ENCODE results near the gene GADD45G.

GADD45G gene

GRCh38 chr9:89577363-89577762 lies 27.4 kb upstream of the GADD45G start:
- in situ Hi-C loops (cut with HindIII; ENCODE audit: low pct_unique_long_range_greater_than_20kb, low sequenced_read_pairs) = no loop called here
- DNase-seq (ENCODE audit: low read depth in 1 of 2, low spot score in 1 of 2) = no peak
- no peak for TF ChIP-seq JUND (IDR thresholded peaks at IDR 0.05; ENCODE audit: low read depth)

- no peak for TF ChIP-seq JUND (IDR thresholded peaks at IDR 0.05; ENCODE audit: low read depth)
- in situ Hi-C loops (cut with HindIII; ENCODE audit: low pct_unique_long_range_greater_than_20kb, low sequenced_read_pairs) = no loop called here
Observed at GRCh38 chr9:89579741-89580385, 24.9 kb upstream of the GADD45G start.

DNA sequence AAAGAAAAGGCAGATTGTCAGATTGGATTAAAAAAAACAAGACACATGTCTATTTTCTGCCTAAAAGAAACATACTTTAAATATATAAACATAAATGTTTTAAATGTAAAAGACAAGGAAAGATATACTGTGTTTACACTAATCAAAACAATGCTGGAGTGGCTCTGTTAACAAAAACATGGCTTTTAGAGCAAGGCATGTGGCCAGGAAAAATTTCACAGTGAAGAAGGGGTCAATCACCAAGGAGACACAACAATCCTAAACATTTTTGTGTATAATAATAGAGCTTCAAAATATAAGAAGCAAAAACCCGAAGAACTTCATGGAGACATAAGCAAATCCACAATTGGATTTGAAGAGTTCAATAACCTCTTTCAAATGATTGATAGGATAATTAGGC lies 18.5 kb upstream of the GADD45G start:
- no peak for DNase-seq (ENCODE audit: low read depth in 1 of 2, low spot score in 1 of 2)
- in situ Hi-C loops (cut with HindIII; ENCODE audit: low pct_unique_long_range_greater_than_20kb, low sequenced_read_pairs) = no loop called here
- TF ChIP-seq JUND (IDR thresholded peaks at IDR 0.05; ENCODE audit: low read depth) = no peak

More at GRCh38 chr9:89579741-89580385, 24.9 kb upstream of the GADD45G start:
- no peak for DNase-seq (ENCODE audit: low read depth in 1 of 2, low spot score in 1 of 2)

DNA sequence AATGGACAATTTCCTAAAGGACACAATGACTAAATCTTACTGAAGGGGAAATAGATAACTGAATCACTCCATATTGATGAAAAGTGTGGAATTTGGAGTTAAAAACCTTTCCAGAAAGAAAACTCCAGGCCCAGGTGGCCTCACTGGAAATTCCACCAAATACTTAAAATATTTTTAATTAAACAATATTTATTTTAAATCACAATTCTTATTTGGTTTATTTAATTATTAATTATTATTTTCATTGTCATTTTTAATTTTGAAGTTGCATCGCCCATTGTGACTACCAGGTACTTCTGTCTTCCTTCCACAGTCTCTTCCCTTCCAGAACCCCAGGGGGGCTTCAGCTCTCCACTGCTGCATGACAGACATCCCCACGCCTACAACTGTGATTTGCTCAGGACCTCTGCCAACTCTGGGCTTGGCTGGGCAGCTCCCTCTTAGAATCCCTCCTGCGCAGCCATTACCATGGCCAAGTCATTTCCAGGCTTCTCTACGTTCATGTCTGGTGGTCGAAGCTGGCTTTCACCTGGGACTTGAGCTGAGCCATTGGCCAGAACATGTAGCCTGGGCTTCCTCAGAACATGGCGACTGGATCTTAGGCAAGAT lies 16.4 kb upstream of the GADD45G start:
- no peak for DNase-seq (ENCODE audit: low read depth in 1 of 2, low spot score in 1 of 2)
- in situ Hi-C loops (cut with HindIII; ENCODE audit: low pct_unique_long_range_greater_than_20kb, low sequenced_read_pairs) = no loop called here
- TF ChIP-seq JUND (IDR thresholded peaks at IDR 0.05; ENCODE audit: low read depth) = no peak

DNA sequence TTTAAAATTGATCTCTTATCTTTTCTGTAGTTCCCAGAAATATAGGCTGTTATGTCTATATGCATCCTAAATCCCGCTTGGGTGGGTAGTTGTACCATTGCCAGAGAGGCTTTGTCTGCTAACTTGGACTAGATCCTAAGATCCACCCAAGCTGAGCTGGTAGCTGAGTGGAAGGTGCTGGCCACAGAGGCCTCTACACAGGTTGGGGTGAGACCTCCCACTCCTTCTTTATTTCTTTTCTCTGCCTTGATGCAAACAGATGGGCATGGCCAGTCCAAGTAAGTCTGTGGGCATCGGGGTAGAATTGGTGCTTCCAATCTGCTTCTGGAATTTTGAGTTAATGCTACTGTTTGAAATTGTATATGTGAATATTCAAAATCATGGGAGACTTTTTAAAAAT lies 14.4 kb upstream of the GADD45G start:
- no peak for TF ChIP-seq JUND (IDR thresholded peaks at IDR 0.05; ENCODE audit: low read depth)
- in situ Hi-C loops (cut with HindIII; ENCODE audit: low pct_unique_long_range_greater_than_20kb, low sequenced_read_pairs) = no loop called here
- no peak for DNase-seq (ENCODE audit: low read depth in 1 of 2, low spot score in 1 of 2)

GRCh38 chr9:89591274-89592212 lies 13.3 kb upstream of the GADD45G start:
- TF ChIP-seq JUND (IDR thresholded peaks at IDR 0.05; ENCODE audit: low read depth) = no peak
- in situ Hi-C loops (cut with HindIII; ENCODE audit: low pct_unique_long_range_greater_than_20kb, low sequenced_read_pairs) = no loop called here
- DNase-seq (ENCODE audit: low read depth in 1 of 2, low spot score in 1 of 2) = no peak

- TF ChIP-seq JUND (IDR thresholded peaks at IDR 0.05; ENCODE audit: low read depth) = no peak
Observed at GRCh38 chr9:89592213-89592815, 12.5 kb upstream of the GADD45G start.

GRCh38 chr9:89592963-89593726 lies 11.7 kb upstream of the GADD45G start:
- no peak for TF ChIP-seq JUND (IDR thresholded peaks at IDR 0.05; ENCODE audit: low read depth)
- in situ Hi-C loops (cut with HindIII; ENCODE audit: low pct_unique_long_range_greater_than_20kb, low sequenced_read_pairs) = no loop called here
- peak; percentile 48 to 96 for DNase-seq (ENCODE audit: low read depth in 1 of 2, low spot score in 1 of 2)

More at GRCh38 chr9:89592213-89592815, 12.5 kb upstream of the GADD45G start:
- DNase-seq (ENCODE audit: low read depth in 1 of 2, low spot score in 1 of 2) = no peak
- in situ Hi-C loops (cut with HindIII; ENCODE audit: low pct_unique_long_range_greater_than_20kb, low sequenced_read_pairs) = no loop called here

DNA sequence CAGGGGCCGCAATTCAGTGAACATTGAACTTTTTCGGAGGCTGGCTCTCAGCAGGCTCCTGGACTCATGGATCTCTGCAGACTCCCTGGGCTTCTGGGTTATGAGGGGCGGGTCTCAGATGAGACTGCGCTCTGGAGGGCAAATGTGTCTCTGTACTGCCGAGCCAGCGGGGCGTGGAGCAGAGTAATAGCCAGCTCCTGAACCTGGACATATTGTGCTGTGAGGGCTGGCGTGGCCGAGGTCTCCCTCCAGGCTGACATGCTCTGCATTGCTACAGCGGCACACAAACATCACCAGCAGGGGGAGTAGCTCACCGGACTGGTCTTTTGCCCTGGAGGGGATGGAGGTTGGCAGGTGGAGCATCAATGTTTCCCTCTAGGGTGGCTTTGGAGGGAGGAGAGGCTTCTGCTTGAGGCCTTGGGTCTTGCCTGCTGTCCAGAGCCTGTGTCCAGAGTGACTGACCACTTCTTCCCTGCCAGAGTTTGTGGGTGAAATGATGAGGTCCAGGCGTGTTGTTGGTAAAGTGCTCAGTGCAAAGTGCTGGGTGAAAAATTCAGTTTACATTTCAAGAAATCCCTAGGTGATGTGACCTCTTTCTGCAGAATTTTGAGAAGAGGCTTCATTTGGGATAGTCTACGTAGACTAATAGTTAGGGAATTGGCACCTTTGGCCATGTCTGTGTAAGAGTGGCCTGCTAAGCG lies 10.9 kb upstream of the GADD45G start:
- in situ Hi-C loops (cut with HindIII; ENCODE audit: low pct_unique_long_range_greater_than_20kb, low sequenced_read_pairs) = no loop called here
- peak; percentile 45 to 86 for DNase-seq (ENCODE audit: low read depth in 1 of 2, low spot score in 1 of 2)
- TF ChIP-seq JUND (IDR thresholded peaks at IDR 0.05; ENCODE audit: low read depth) = no peak

GRCh38 chr9:89594811-89595550 lies 9.8 kb upstream of the GADD45G start:
- no peak for TF ChIP-seq JUND (IDR thresholded peaks at IDR 0.05; ENCODE audit: low read depth)
- no peak for DNase-seq (ENCODE audit: low read depth in 1 of 2, low spot score in 1 of 2)
- in situ Hi-C loops (cut with HindIII; ENCODE audit: low pct_unique_long_range_greater_than_20kb, low sequenced_read_pairs) = no loop called here

DNA sequence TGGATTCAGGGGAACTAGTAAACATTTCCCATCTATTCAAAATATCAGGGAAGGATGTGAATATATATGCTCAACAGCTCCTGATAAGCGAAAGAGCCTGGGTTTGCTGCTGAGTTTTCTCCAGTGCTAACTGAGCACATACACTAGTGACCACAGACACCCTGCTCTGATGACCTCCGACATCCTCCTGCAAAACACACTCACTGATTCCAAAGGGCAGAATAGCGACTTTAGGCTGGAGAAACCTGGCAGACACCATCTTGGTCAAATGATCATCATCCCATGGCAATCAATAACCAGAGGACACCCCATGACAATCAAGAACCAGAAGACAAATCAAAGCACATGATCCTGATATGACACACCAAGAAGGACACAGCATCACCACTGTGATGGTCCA lies 9.2 kb upstream of the GADD45G start:
- no peak for DNase-seq (ENCODE audit: low read depth in 1 of 2, low spot score in 1 of 2)
- in situ Hi-C loops (cut with HindIII; ENCODE audit: low pct_unique_long_range_greater_than_20kb, low sequenced_read_pairs) = no loop called here
- no peak for TF ChIP-seq JUND (IDR thresholded peaks at IDR 0.05; ENCODE audit: low read depth)

All from T47D (cell line).